GM18508 (cell line): Measurements from ENCODE around the gene KCND1.

Experiments used
- ATAC-seq: cut with Tn5 transposase; IDR thresholded peaks from one replicate; pipeline ENCODE4 v1.9.1; 2021; ENCODE audit warnings: moderate number of reproducible peaks; ENCODE audit not compliant: insufficient read depth, unreplicated experiment

Gene KCND1

GRCh38 chrX:48917139-48918001 is 54.3 kb downstream of the KCND1 start:
- ATAC-seq = no peak

GRCh38 chrX:48914593-48915493 is 56.8 kb downstream of the KCND1 start:
- ATAC-seq = no peak

- ATAC-seq = no peak
Measured at GRCh38 chrX:48913605-48914366, 57.9 kb downstream of the KCND1 start.

GRCh38 chrX:48911412-48912182 is 60.0 kb downstream of the KCND1 start, which contains the start of gene SLC35A2:
TSS of gene SLC35A2 (minus strand) at chrX:48911646. CDS start at chrX:48911636, 10 bp downstream.
- ATAC-seq = no peak
